ENCODE measurements around the gene CECR2. TPM values are rescaled to one million over a fixed set of nuclear protein-coding genes. Genes with fewer than 3 reads are reported as not detected.

Gene CECR2
- total and polyA plus RNA-seq, 4 experiments from 2014 or later, result not detected

- no peaks in the 10 kb centered on the region for H3K27me3 ChIP-seq (ENCODE audit: insufficient read depth, low read length)
- H3K27ac ChIP-seq (ENCODE audit: low read depth, low read length), result no peak overlapping the region
- Mint-ChIP-seq H3K27ac (no peak overlapping the region), H3K4me1 (no peaks in the 10 kb centered on the region), H3K27me3 (peaks cover 0 to 7% of the 10 kb centered on the region in 2 donors), H3K4me3 (no peak overlapping the region), H3K36me3 (no peaks in the 10 kb centered on the region), H3K9me3 (no peaks in the 10 kb centered on the region)
- ChIA-PET POLR2A (ENCODE audit: partially characterized antibody) (no interaction called here), CTCF (ENCODE audit: partially characterized antibody) (interaction anchor here (0.7 kb wide), 1 partner anchor 482 kb away, joined by 3 read pairs; no protein-coding TSS in a partner anchor)
- H3K36me3 ChIP-seq (ENCODE audit: insufficient read depth, low read length), result no peaks in the 10 kb centered on the region
- no peak overlapping the region for H3K4me3 ChIP-seq (ENCODE audit: low read length in 2 of 2)
- DNase-seq, result no peak
- no peaks in the 10 kb centered on the region for H3K4me1 ChIP-seq (ENCODE audit: insufficient read depth, low read length)
- H3K9me3 ChIP-seq (ENCODE audit: control insufficient read depth in 1 of 2, low read length in 2 of 2), result no peaks in the 10 kb centered on the region
- intact Hi-C loops (cut with micrococcal nuclease), result no loop called here
Observed at GRCh38 chr22:17578136-17578754, 209.0 kb downstream of the CECR2 start.

DNA sequence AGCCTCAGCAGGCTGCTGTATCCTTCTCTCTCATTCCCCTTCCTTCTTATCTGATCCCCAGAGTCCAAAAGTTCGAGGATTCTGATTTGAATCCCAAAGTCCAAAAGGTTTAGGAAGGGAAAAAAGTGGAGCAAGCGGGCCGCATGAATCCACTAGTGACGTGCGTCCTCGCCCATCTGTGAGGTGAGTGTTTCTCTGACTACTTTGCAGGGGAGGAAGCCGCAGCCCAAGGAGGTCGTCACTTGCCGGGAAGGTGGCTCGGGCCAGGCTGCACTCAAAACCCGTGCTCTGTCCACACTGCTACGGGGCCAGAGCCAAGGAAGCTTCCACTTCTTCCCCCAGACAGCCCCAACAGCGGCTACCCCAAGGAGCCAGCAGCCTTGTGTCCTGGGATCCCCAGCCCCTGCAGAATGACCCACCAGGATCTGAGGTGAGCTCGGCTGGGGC lies 210.3 kb downstream of the CECR2 start:
- intact Hi-C loops (cut with micrococcal nuclease), result no loop called here
- H3K36me3 ChIP-seq (ENCODE audit: insufficient read depth, low read length), result no peaks in the 10 kb centered on the region
- POLR2A ChIA-PET (ENCODE audit: partially characterized antibody), result no interaction called here
- no peaks in the 10 kb centered on the region for H3K27me3 ChIP-seq (ENCODE audit: insufficient read depth, low read length)
- H3K27ac ChIP-seq (ENCODE audit: low read depth, low read length), result no peak overlapping the region
- CTCF ChIA-PET (ENCODE audit: partially characterized antibody), result no interaction called here
- H3K9me3 ChIP-seq (ENCODE audit: control insufficient read depth in 1 of 2, low read length in 2 of 2), result no peaks in the 10 kb centered on the region
- Mint-ChIP-seq H3K4me1 (no peaks in the 10 kb centered on the region), H3K9me3 (no peaks in the 10 kb centered on the region), H3K27me3 (peaks cover 1 to 7% of the 10 kb centered on the region in 2 donors), H3K27ac (no peak overlapping the region), H3K36me3 (no peaks in the 10 kb centered on the region), H3K4me3 (no peak overlapping the region)
- H3K4me3 ChIP-seq (ENCODE audit: low read length in 2 of 2), result no peak overlapping the region
- H3K4me1 ChIP-seq (ENCODE audit: insufficient read depth, low read length), result no peaks in the 10 kb centered on the region
- DNase-seq, result no peak

DNA sequence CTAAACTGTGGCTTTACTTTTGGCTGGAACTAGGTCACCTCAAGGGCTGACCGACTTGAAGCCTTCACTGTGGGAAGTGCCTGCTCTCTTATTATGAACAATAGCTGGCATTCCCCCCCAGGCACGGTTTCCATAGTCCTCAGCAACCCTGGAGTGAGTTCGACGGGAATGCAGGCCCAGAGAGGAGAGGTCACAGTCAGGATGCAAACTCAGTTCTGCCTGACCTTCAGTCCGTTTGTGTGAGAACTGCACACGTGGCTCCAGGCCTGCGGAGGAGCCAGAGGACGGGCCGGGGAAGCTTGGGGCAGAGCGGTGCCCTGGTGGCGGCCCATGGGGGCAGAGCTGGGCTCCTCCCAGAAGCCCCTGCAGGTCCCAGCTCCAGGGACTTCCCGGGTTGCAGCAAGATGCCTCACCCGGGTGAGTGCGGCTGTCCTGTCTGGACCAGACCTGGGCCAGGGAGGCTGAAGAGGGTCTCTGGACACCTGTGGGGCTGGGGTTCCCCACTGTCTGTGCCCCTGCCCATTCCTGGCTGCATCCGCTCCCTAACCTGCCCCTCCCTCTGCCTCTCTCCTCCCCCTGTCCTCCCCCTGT lies 211.3 kb downstream of the CECR2 start:
- no peak overlapping the region for H3K27ac Mint-ChIP-seq
- H3K27me3 ChIP-seq (ENCODE audit: insufficient read depth, low read length), result no peaks in the 10 kb centered on the region
- no peak for DNase-seq
- intact Hi-C loops (cut with micrococcal nuclease), result no loop called here
- ChIA-PET POLR2A (ENCODE audit: partially characterized antibody) (no interaction called here), CTCF (ENCODE audit: partially characterized antibody) (no interaction called here)
- no peaks in the 10 kb centered on the region for H3K36me3 ChIP-seq (ENCODE audit: insufficient read depth, low read length)
- H3K36me3 Mint-ChIP-seq, result no peaks in the 10 kb centered on the region
- H3K4me3 ChIP-seq (ENCODE audit: low read length in 2 of 2), result no peak overlapping the region
- no peak overlapping the region for H3K27ac ChIP-seq (ENCODE audit: low read depth, low read length)
- no peaks in the 10 kb centered on the region for H3K4me1 ChIP-seq (ENCODE audit: insufficient read depth, low read length)
- H3K4me3 Mint-ChIP-seq, result no peak overlapping the region
- no peaks in the 10 kb centered on the region for H3K4me1 Mint-ChIP-seq
- peaks cover 1 to 7% of the 10 kb centered on the region in 2 donors for H3K27me3 Mint-ChIP-seq
- H3K9me3 ChIP-seq (ENCODE audit: control insufficient read depth in 1 of 2, low read length in 2 of 2), result no peaks in the 10 kb centered on the region
- H3K9me3 Mint-ChIP-seq, result no peaks in the 10 kb centered on the region

- no peak overlapping the region for H3K4me3 ChIP-seq (ENCODE audit: low read length in 2 of 2)
- intact Hi-C loops (cut with micrococcal nuclease), result no loop called here
- CTCF ChIA-PET (ENCODE audit: partially characterized antibody), result no interaction called here
- POLR2A ChIA-PET (ENCODE audit: partially characterized antibody), result no interaction called here
- no peaks in the 10 kb centered on the region for H3K4me1 ChIP-seq (ENCODE audit: insufficient read depth, low read length)
- no peak overlapping the region for H3K27ac ChIP-seq (ENCODE audit: low read depth, low read length)
- Mint-ChIP-seq H3K27ac (no peak overlapping the region), H3K4me3 (no peak overlapping the region), H3K4me1 (no peaks in the 10 kb centered on the region), H3K9me3 (no peaks in the 10 kb centered on the region), H3K27me3 (peaks cover 1 to 5% of the 10 kb centered on the region in 2 donors), H3K36me3 (no peaks in the 10 kb centered on the region)
- no peaks in the 10 kb centered on the region for H3K27me3 ChIP-seq (ENCODE audit: insufficient read depth, low read length)
- DNase-seq, result no peak
- no peaks in the 10 kb centered on the region for H3K36me3 ChIP-seq (ENCODE audit: insufficient read depth, low read length)
- H3K9me3 ChIP-seq (ENCODE audit: control insufficient read depth in 1 of 2, low read length in 2 of 2), result no peaks in the 10 kb centered on the region
Observed at GRCh38 chr22:17581056-17581455, 211.8 kb downstream of the CECR2 start.

DNA sequence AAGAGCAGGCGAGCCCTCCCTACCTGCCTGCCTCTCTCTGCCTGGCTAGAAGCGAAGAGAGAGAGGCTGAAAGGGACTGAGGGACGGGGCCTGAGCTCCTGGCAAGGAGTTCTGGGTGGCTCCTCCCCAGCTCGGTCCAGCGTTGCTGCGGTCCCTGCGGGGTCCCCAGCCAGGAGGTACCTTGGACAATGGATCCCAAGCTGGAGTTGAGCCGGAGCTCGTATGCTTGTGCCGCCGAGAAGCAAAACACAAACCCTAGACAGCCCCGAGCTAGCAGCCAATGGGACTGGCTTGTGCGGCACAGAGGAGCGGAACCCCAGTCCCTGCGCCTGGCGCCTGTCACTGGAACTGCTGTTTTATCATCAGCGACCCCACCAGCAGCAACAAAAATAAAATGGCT lies 212.4 kb downstream of the CECR2 start:
- CTCF ChIA-PET (ENCODE audit: partially characterized antibody), result no interaction called here
- Histone ChIP-seq H3K27me3 (ENCODE audit: insufficient read depth, low read length) (no peaks in the 10 kb centered on the region), H3K4me1 (ENCODE audit: insufficient read depth, low read length) (no peaks in the 10 kb centered on the region), H3K27ac (ENCODE audit: low read depth, low read length) (no peak overlapping the region), H3K4me3 (ENCODE audit: low read length in 2 of 2) (no peak overlapping the region), H3K36me3 (ENCODE audit: insufficient read depth, low read length) (no peaks in the 10 kb centered on the region), H3K9me3 (ENCODE audit: control insufficient read depth in 1 of 2, low read length in 2 of 2) (no peaks in the 10 kb centered on the region)
- Mint-ChIP-seq H3K27ac (no peak overlapping the region), H3K4me3 (no peak overlapping the region), H3K27me3 (peaks cover 1 to 5% of the 10 kb centered on the region in 2 donors), H3K9me3 (no peaks in the 10 kb centered on the region), H3K36me3 (no peaks in the 10 kb centered on the region), H3K4me1 (no peaks in the 10 kb centered on the region)
- DNase-seq, result no peak
- intact Hi-C loops (cut with micrococcal nuclease), result no loop called here
- POLR2A ChIA-PET (ENCODE audit: partially characterized antibody), result no interaction called here

GRCh38 chr22:17583151-17583550 lies 213.9 kb downstream of the CECR2 start:
- CTCF ChIA-PET (ENCODE audit: partially characterized antibody), result no interaction called here

DNA sequence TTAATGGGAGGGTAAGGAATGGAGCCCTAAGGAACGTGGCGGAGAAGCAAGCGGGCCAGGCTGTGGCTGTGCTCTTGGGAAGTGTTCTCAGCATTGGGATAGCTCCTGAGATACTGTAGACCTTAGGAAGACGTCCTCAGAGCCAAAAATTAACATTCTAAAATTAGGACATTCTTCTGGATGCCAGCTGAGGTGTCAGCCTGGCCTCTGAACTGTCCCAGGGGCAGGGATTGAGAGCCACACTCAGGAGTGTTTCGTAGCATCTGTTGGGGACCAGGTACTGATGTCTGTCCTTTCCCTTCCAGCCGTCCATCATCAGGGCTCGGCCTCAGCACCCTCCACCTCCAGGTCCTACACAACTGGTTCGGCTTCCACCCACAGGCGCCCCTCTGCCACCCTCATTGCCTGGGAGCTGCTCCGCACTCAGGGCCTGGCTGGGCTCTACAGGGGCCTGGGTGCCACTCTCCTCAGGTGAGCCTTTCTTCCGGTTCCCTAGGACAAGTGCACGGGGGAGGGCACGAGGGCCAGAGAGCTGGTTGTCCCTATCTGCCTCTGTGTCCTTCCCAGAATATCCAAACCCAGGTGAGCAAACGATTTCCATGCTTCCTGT lies 217.7 kb downstream of the CECR2 start:
- H3K27ac ChIP-seq (ENCODE audit: low read depth, low read length), result no peak overlapping the region
- no peaks in the 10 kb centered on the region for H3K4me1 Mint-ChIP-seq
- no peaks in the 10 kb centered on the region for H3K4me1 ChIP-seq (ENCODE audit: insufficient read depth, low read length)
- H3K9me3 ChIP-seq (ENCODE audit: control insufficient read depth in 1 of 2, low read length in 2 of 2), result no peaks in the 10 kb centered on the region
- H3K27me3 ChIP-seq (ENCODE audit: insufficient read depth, low read length), result no peaks in the 10 kb centered on the region
- no peaks in the 10 kb centered on the region for H3K9me3 Mint-ChIP-seq
- H3K36me3 Mint-ChIP-seq, result peaks cover 10 to 13% of the 10 kb centered on the region in 2 donors
- H3K4me3 ChIP-seq (ENCODE audit: low read length in 2 of 2), result no peak overlapping the region
- ChIA-PET CTCF (ENCODE audit: partially characterized antibody) (no interaction called here), POLR2A (ENCODE audit: partially characterized antibody) (no interaction called here)
- H3K4me3 Mint-ChIP-seq, result no peak overlapping the region
- no peak overlapping the region for H3K27ac Mint-ChIP-seq
- H3K36me3 ChIP-seq (ENCODE audit: insufficient read depth, low read length), result peaks cover 1% of the 10 kb centered on the region
- DNase-seq, result no peak
- H3K27me3 Mint-ChIP-seq, result peaks cover 0 to 1% of the 10 kb centered on the region in 2 donors
- intact Hi-C loops (cut with micrococcal nuclease), result no loop called here

More at GRCh38 chr22:17583151-17583550, 213.9 kb downstream of the CECR2 start:
- Mint-ChIP-seq H3K27me3 (peaks cover 1 to 5% of the 10 kb centered on the region in 2 donors), H3K4me1 (no peaks in the 10 kb centered on the region), H3K27ac (no peak overlapping the region), H3K9me3 (no peaks in the 10 kb centered on the region), H3K4me3 (no peak overlapping the region), H3K36me3 (no peaks in the 10 kb centered on the region)
- no peak for DNase-seq
- Histone ChIP-seq H3K9me3 (ENCODE audit: control insufficient read depth in 1 of 2, low read length in 2 of 2) (no peaks in the 10 kb centered on the region), H3K27me3 (ENCODE audit: insufficient read depth, low read length) (no peaks in the 10 kb centered on the region), H3K36me3 (ENCODE audit: insufficient read depth, low read length) (no peaks in the 10 kb centered on the region), H3K4me1 (ENCODE audit: insufficient read depth, low read length) (no peaks in the 10 kb centered on the region), H3K4me3 (ENCODE audit: low read length in 2 of 2) (no peak overlapping the region), H3K27ac (ENCODE audit: low read depth, low read length) (no peak overlapping the region)
- POLR2A ChIA-PET (ENCODE audit: partially characterized antibody), result no interaction called here
- intact Hi-C loops (cut with micrococcal nuclease), result no loop called here

Data from CD4-positive, alpha-beta memory T cell (primary cell).